Loucy (cell line): ENCODE measurements around the gene GNA12.

Experiments
- EZH2phosphoT487 ChIP-seq: fragments of 200-600 bp; IDR thresholded peaks from 2 replicates; pipeline ENCODE4 v1.6.1; 2018; ENCODE audit warnings: antibody characterized with exemption, mild to moderate bottlenecking, moderate library complexity, borderline replicate concordance
- TF ChIP-seq, protein P1 (sequence below): fragments of 200-600 bp; sonication (generic); conservative IDR thresholded peaks from 2 replicates; pipeline ENCODE4 v1.5.1; 2014; ENCODE audit warnings: mild to moderate bottlenecking, antibody characterized with exemption, low read length

GRCh38 chr7:2838873-2839578 is 5.1 kb downstream of the GNA12 start:
- TF ChIP-seq, protein P1, sequence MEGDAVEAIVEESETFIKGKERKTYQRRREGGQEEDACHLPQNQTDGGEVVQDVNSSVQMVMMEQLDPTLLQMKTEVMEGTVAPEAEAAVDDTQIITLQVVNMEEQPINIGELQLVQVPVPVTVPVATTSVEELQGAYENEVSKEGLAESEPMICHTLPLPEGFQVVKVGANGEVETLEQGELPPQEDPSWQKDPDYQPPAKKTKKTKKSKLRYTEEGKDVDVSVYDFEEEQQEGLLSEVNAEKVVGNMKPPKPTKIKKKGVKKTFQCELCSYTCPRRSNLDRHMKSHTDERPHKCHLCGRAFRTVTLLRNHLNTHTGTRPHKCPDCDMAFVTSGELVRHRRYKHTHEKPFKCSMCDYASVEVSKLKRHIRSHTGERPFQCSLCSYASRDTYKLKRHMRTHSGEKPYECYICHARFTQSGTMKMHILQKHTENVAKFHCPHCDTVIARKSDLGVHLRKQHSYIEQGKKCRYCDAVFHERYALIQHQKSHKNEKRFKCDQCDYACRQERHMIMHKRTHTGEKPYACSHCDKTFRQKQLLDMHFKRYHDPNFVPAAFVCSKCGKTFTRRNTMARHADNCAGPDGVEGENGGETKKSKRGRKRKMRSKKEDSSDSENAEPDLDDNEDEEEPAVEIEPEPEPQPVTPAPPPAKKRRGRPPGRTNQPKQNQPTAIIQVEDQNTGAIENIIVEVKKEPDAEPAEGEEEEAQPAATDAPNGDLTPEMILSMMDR = no peak
- no peak for TF ChIP-seq EZH2phosphoT487
